Measurements from ENCODE around the gene SLC5A11. TPM values are rescaled to one million over a fixed set of nuclear protein-coding genes. Genes with fewer than 3 reads are reported as not detected.

Gene SLC5A11
- total RNA-seq, 2 donors from 2014 or later: not detected

- no peak for DNase-seq (ENCODE audit: low spot score)
- intact Hi-C loops (cut with DNase I): no loop called here
Measured at GRCh38 chr16:24946155-24946554, 100.4 kb downstream of the SLC5A11 start.

GRCh38 chr16:24950275-24950674 lies 104.5 kb downstream of the SLC5A11 start:
- DNase-seq (ENCODE audit: low spot score): no peak
- intact Hi-C loops (cut with DNase I): no loop called here

- no peak for DNase-seq (ENCODE audit: low spot score)
- intact Hi-C loops (cut with DNase I): no loop called here
Measured at GRCh38 chr16:24953306-24953705, 107.5 kb downstream of the SLC5A11 start.

GRCh38 chr16:24953721-24954120 lies 108.0 kb downstream of the SLC5A11 start:
- DNase-seq (ENCODE audit: low spot score): no peak
- intact Hi-C loops (cut with DNase I): no loop called here

DNA sequence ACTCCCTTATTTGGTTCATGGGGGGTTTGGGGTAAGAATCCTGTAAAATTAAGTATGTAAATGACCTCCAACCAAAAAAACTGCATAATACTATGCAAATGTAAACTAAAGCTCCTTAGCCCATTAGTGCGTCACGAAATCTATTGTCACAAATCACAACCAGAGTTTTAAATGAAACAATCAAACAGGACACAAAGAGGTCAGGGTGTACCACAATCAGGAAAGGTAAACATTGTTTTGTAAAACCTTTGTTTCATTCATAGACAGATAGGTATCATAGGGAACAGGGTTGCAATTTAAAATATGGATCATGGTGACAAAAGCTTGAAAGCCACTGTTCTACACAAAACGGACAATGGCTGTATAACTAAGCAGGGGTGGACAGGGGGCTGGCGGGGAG lies 108.4 kb downstream of the SLC5A11 start:
- no peak for DNase-seq (ENCODE audit: low spot score)
- intact Hi-C loops (cut with DNase I): no loop called here

GRCh38 chr16:24955975-24956731 lies 110.4 kb downstream of the SLC5A11 start:
- DNase-seq (ENCODE audit: low spot score): no peak
- intact Hi-C loops (cut with DNase I): no loop called here

GRCh38 chr16:24957887-24958286 lies 112.1 kb downstream of the SLC5A11 start:
- intact Hi-C loops (cut with DNase I): no loop called here
- DNase-seq (ENCODE audit: low spot score): no peak

Other genes with a start within 250 kb of the SLC5A11 start
- gene TNRC6A, start 116.3 kb upstream of the SLC5A11 start, total RNA-seq: 10 to 100 TPM; 51.7 to 58.3 TPM
- gene ARHGAP17, start 169.4 kb downstream of the SLC5A11 start, total RNA-seq: 10 to 100 TPM; 71.1 to 81.2 TPM